Measurements from ENCODE around the gene PLEKHG3.

GRCh38 chr14:64692986-64693809, 11.0 kb upstream of the PLEKHG3 start:
- no peak for TF ChIP-seq CTCF (conservative IDR thresholded peaks at IDR 0.05; ENCODE audit: low read length)
- no peak for TF ChIP-seq EZH2phosphoT487 (IDR thresholded peaks at IDR 0.05; ENCODE audit: borderline replicate concordance, low read depth, low read length)

Data from OCI-LY7 (cell line).